ENCODE results near the gene FOXO1. TPM values are rescaled to one million over a fixed set of nuclear protein-coding genes. Genes with fewer than 3 reads are reported as not detected.

Gene FOXO1
- total RNA-seq, 4 donors from 2014 or later, result 43.6 to 75.9 (median 52.0) TPM

DNA sequence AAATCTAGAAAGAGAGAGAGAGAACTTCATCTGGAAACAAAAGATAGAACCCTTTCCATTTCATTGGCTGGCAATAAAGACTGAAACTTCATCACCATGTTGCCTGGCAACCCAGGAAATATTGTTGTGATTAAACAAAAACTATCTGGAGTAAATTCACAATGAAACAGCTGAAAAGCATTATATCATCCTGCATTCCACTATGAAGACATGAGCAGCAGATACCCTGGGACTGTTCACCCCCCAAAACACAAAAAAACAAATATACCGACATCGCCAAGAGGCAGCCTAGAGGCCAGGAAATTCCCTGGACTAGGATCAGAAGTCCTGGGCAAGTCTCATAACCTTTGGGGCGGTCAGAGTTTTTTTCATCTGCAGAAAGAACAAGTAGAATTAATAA is 158.3 kb downstream of the FOXO1 start:
- no peak overlapping the region for H3K4me3 ChIP-seq (ENCODE audit: low read depth, poor library complexity, severe bottlenecking)
- TF ChIP-seq POLR2A (IDR thresholded peaks at IDR 0.05), result no peak
- TF ChIP-seq, protein P1, sequence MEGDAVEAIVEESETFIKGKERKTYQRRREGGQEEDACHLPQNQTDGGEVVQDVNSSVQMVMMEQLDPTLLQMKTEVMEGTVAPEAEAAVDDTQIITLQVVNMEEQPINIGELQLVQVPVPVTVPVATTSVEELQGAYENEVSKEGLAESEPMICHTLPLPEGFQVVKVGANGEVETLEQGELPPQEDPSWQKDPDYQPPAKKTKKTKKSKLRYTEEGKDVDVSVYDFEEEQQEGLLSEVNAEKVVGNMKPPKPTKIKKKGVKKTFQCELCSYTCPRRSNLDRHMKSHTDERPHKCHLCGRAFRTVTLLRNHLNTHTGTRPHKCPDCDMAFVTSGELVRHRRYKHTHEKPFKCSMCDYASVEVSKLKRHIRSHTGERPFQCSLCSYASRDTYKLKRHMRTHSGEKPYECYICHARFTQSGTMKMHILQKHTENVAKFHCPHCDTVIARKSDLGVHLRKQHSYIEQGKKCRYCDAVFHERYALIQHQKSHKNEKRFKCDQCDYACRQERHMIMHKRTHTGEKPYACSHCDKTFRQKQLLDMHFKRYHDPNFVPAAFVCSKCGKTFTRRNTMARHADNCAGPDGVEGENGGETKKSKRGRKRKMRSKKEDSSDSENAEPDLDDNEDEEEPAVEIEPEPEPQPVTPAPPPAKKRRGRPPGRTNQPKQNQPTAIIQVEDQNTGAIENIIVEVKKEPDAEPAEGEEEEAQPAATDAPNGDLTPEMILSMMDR (IDR thresholded peaks at IDR 0.05), result no peak
- 26 to 29% methylated on average over 3 of the region's 3 CpGs for WGBS, 2 donors
- no peak for DNase-seq (ENCODE audit: low spot score in 2 of 2)
- intact Hi-C loops (cut with DNase I; ENCODE audit: low total_unique reads), result no loop called here

- intact Hi-C loops (cut with DNase I; ENCODE audit: low total_unique reads), result no loop called here
- no peak for DNase-seq (ENCODE audit: low spot score in 2 of 2)
- WGBS, 2 donors, result 88 to 89% methylated on average over 11 of the region's 11 CpGs
- no peak overlapping the region for H3K4me3 ChIP-seq (ENCODE audit: low read depth, poor library complexity, severe bottlenecking)
- no peak for TF ChIP-seq POLR2A (IDR thresholded peaks at IDR 0.05)
- TF ChIP-seq, protein P1 (IDR thresholded peaks at IDR 0.05), result no peak
Measured at GRCh38 chr13:40506592-40507446, 159.6 kb downstream of the FOXO1 start.

Other genes with a start within 250 kb of the FOXO1 start
- 10 to 100 TPM; 11.0 to 22.5 (median 16.0) TPM for gene MRPS31, start 104.5 kb upstream of the FOXO1 start, total RNA-seq
- gene SLC25A15, start 123.0 kb upstream of the FOXO1 start, total RNA-seq, result 1 to 10 TPM; 3.7 to 9.1 (median 6.8) TPM

All from lower leg skin (tissue), 4 donors.